8988T (cell line): ENCODE results near the gene S100A7A.
A peak's percentile ranks its signal among the peaks of the same experiment; 100 is the strongest.

Experiments used
- DNase-seq: peaks from one replicate; pipeline ENCODE4 v3.0.0; 2011

S100A7A gene

GRCh38 chr1:153465811-153466636 is 49.7 kb downstream of the S100A7A start:
- DNase-seq: peak; percentile 61

GRCh38 chr1:153466908-153467307 is 50.6 kb downstream of the S100A7A start:
- no peak for DNase-seq

DNA sequence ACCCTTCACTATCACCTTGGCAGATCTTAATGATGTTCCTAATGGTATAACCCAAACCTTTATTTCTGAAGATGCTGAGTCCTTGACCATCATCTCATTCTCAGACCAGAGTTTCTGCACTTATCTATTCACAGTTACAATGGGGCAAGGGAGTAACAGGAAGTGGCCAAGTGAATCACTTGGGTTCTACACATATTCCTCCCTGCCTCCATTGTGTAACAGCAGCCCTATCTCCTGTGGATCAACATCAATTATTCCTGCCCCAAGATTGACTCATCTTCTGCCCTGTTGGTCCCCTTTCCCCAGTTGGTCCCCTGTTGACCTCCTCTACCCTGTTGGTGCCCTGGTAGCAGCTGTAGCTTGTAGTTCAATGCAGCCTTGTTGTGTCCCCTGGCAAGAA is 54.4 kb downstream of the S100A7A start:
- DNase-seq: no peak
